ENCODE measurements around the gene CDC20B.
"Not testable (repeated sequence)": the region's sequence is repeated elsewhere in the genome, so short reads cannot be mapped to it uniquely, and the experiment has no call there.

CDC20B gene

DNA sequence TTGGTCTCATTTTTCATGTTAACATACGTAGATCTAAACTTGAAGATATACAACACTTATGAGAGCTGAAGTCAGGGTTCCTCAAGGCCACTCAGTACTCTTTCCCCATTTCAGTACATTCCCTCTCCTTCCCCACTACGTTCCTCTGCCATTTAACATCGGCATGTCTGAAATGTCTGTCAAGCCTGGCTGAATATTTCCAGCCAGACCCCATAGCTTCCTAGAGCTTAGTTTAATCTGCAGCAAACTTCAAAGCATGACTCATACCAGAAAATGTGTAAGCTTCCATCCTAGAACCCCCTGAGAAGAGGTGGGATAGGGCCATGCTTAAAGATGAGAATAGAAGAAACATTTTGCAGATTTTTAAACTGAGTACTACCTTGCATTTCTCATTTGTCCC lies 64.3 kb downstream of the CDC20B start:
- DNase-seq (ENCODE audit: extremely low spot score), result no peak
- CTCF ChIA-PET, result interaction anchor here (1.0 to 1.5 kb wide), 3 partner anchors 9 to 38 kb away, joined by 3 read pairs; no protein-coding TSS in a partner anchor
- POLR2A ChIA-PET, result no interaction called here
- TF ChIP-seq CTCF (IDR thresholded peaks at IDR 0.05; ENCODE audit: control extremely low read depth, extremely low read depth, low read depth, missing control alignments), result no peak

DNA sequence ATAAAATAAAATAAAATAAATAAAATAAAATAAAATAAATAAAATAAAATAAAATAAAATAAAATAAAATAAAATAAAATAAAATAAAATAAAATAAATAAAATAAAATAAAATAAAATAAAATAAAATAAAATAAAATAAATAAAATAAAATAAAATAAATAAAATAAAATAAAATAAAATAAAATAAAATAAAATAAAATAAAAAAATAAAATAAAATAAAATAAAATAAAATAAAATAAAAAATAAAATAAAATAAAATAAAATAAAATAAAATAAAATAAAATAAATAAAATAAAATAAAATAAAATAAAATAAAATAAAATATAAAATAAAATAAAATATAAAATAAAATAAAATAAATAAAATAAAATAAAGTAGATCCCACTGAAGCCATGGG lies 67.0 kb downstream of the CDC20B start:
- POLR2A ChIA-PET; DNase-seq (ENCODE audit: extremely low spot score): not testable (repeated sequence)
- CTCF ChIA-PET, result interaction anchor here (1.6 kb wide), 1 partner anchor 10 kb away, joined by 3 read pairs; no protein-coding TSS in a partner anchor

DNA sequence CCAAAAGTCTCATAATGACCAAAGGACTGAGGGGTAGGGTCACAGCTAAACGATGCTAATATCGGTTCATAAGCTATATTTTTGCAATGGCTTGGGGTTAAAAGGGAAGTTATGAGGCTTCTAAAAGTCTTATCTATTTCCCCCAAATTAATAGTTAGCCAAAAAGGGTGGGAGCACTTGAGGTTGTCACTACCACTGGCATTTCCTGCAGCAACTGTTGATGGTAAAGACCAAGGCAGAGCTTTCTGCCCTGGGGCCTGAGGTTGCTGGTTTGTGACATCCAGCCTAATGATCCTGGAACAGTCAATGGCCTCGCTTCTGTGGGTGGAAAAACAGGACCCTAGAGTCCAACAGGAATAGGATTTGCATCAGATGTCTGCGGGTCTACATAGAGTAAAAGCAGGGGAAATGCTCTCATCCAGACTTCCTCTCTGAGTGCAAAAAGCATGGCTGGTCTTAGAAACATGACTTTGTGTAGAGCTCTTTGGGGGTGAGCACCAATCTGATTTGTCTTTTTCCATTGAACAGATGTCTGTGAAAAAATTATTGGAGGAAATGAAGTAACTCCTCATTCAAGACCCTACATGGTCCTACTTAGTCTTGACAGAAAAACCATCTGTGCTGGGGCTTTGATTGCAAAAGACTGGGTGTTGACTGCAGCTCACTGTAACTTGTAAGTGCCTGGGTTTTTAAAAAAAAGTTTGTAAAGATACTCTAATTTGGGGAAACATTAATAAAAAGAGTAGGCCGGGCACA lies 67.9 kb downstream of the CDC20B start:
- DNase-seq (ENCODE audit: extremely low spot score), result no peak
- ChIA-PET CTCF (no interaction called here), POLR2A (no interaction called here)
- TF ChIP-seq CTCF (IDR thresholded peaks at IDR 0.05; ENCODE audit: control extremely low read depth, extremely low read depth, low read depth, missing control alignments), result no peak

GRCh38 chr5:55104036-55104772 lies 68.8 kb downstream of the CDC20B start:
- DNase-seq (ENCODE audit: extremely low spot score), result no peak
- ChIA-PET CTCF (no interaction called here), POLR2A (no interaction called here)
- TF ChIP-seq CTCF (IDR thresholded peaks at IDR 0.05; ENCODE audit: control extremely low read depth, extremely low read depth, low read depth, missing control alignments), result no peak

DNA sequence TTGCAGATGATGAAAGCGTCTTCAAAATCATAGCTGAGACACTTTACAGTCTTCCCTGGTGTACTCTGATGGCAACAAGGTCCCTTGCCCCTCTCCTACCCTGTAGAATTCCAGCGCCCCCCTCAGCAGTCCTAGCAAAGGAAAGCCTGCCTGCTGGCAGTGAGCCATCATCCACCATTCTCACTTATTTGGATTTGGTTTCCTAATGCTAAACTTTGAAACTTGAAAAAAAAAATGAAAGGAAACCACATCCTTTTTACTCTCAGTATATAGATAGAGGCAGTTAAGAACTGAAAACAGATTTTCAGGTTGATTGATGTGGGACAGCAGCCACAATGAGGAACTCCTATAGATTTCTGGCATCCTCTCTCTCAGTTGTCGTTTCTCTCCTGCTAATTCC lies 70.6 kb downstream of the CDC20B start, which contains the start of gene GZMA:
Gene GZMA, plus strand, starts transcription at position 299 of the 400 bp plus-strand sequence. Its CDS starts 37 bp downstream, at position 336.
- CTCF ChIA-PET, result no interaction called here
- POLR2A ChIA-PET, result no interaction called here
- no peak for DNase-seq (ENCODE audit: extremely low spot score)
- TF ChIP-seq CTCF (IDR thresholded peaks at IDR 0.05; ENCODE audit: control extremely low read depth, extremely low read depth, low read depth, missing control alignments), result no peak

DNA sequence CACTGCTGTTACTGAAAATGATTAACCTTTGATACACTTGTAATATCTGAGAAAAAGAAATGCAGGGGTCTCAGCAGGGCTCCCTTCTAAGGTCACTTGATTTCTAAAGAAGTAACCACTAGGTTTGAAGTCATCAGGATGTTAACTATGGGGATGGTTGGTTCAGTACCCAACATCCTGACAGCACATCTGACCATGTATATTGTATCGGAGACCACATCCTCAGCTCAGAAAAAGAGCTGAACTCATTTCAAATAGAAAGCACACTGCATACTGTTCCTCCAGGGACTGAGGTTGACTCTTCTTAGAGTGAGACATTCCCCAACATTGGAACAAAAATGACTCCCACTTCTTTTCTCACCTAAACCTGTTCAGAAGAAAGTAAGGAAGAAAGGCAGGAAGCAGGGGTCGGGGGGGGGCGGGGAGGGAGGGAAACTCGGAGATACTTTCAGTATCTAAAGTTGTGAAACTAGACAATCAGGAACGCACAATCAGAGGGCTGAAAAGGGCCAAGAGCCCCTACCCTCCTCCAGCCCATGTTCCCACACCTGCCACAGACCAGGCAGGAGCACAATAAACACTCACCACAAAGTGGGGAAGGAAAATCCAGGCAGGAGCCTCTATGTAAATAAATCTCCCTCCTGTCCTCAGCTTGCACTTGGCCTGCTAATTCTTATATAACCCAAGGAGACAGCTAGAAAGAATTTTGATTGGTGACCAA lies 71.3 kb downstream of the CDC20B start:
- ChIA-PET CTCF (no interaction called here), POLR2A (no interaction called here)
- DNase-seq (ENCODE audit: extremely low spot score), result no peak
- no peak for TF ChIP-seq CTCF (IDR thresholded peaks at IDR 0.05; ENCODE audit: control extremely low read depth, extremely low read depth, low read depth, missing control alignments)

DNA sequence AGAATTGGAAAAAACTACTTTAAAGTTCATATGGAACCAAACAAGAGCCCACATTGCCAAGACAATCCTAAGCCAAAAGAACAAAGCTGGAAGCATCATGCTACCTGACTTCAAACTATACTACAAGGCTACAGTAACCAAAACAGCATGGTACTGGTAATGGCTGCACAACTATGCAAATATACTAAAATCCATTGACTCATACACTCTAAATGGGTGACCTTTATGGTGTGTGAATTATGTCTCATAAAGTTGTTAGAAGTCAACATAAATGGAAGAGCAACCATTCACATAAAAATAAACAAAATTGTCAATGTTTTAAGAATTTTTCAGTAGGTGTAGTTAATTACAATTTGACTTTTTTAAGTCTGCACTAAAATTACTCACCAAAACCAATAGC lies 71.8 kb downstream of the CDC20B start:
- POLR2A ChIA-PET; CTCF ChIA-PET; DNase-seq (ENCODE audit: extremely low spot score): not testable (repeated sequence)

All from GM10248 (cell line).